ENCODE results near the gene ZPBP.

- TF ChIP-seq CTCF (IDR thresholded peaks at IDR 0.05; ENCODE audit: low read depth, low read length) (no peak), POLR2A (IDR thresholded peaks at IDR 0.05; ENCODE audit: extremely low read depth, insufficient read length) (no peak), MAX (IDR thresholded peaks at IDR 0.05; ENCODE audit: low read depth, low read length) (no peak)
These were observed 8.8 kb upstream of the ZPBP start for GRCh38 chr7:50101873-50102272.

Data from NB4 (cell line).